Activated CD4-positive, alpha-beta T cell treated with anti-CD3 and anti-CD28 coated beads for 4 hours (primary cell): ENCODE results near the gene AMH.
"Not testable (repeated sequence)": the region's sequence is repeated elsewhere in the genome, so short reads cannot be mapped to it uniquely, and the experiment has no call there.

Source experiments
- DNase-seq, 2 donors: peaks; one replicate each; pipeline ENCODE4 v3.0.0-alpha.2; 2020

The AMH gene

DNA sequence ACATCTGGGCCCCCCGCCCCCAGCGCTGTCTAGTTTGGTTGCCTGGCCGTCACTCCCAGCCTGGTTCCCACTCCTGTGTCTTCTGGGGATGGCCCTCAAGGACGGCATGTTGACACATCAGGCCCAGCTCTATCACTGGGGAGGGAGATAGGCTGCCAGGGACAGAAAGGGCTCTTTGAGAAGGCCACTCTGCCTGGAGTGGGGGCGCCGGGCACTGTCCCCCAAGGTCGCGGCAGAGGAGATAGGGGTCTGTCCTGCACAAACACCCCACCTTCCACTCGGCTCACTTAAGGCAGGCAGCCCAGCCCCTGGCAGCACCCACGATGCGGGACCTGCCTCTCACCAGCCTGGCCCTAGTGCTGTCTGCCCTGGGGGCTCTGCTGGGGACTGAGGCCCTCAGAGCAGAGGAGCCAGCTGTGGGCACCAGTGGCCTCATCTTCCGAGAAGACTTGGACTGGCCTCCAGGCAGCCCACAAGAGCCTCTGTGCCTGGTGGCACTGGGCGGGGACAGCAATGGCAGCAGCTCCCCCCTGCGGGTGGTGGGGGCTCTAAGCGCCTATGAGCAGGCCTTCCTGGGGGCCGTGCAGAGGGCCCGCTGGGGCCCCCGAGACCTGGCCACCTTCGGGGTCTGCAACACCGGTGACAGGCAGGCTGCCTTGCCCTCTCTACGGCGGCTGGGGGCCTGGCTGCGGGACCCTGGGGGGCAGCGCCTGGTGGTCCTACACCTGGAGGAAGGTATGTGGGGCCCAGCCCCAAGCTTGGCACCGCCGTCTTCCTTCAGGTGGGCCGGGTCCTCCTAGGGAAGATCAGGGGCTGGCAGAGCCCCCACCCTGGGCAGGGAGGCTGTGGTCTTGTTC is at the start of gene AMH:
AMH (plus strand) TSS at position 314 of the 857 bp plus-strand sequence; CDS start at position 324, 10 bp downstream.
- DNase-seq, result no peak

DNA sequence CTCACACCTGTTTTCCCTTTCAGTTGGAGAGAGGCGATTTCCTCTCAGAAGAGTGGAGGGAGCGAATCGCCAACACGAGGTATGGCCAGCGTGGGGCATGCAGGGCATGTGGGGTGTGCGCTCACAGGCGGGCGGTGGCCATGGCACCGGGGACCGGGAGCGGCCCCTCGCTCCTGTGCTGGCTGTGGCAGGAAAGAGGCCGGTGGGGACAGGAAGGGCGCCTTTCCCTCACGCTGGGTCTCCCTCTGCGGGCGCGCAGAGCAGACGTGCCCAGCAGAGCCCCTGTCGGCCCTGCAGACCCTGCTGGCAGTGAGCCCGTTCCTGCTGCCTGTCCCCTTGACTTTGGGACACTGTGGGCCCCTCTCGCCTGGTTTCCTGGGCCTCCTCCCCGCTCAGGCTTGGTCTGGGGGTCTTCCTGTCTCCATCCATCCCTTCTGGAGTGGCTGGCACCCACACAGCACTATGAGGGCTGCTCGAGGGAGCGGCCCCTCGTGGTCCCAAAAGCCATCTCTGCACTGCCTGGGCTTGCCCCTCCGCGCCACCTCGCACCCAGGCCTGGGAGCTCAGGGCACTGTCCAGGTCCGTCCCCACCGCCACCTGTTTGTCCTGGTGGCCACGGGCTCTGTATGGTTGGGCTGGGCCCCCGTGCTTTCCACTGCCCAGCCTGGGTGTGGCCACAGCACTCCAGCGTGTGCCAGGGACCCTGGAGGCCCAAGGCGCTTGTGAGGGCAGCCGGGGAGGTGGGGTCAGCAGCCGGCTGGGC is 49.1 kb upstream of the AMH start:
- DNase-seq, result no peak

DNA sequence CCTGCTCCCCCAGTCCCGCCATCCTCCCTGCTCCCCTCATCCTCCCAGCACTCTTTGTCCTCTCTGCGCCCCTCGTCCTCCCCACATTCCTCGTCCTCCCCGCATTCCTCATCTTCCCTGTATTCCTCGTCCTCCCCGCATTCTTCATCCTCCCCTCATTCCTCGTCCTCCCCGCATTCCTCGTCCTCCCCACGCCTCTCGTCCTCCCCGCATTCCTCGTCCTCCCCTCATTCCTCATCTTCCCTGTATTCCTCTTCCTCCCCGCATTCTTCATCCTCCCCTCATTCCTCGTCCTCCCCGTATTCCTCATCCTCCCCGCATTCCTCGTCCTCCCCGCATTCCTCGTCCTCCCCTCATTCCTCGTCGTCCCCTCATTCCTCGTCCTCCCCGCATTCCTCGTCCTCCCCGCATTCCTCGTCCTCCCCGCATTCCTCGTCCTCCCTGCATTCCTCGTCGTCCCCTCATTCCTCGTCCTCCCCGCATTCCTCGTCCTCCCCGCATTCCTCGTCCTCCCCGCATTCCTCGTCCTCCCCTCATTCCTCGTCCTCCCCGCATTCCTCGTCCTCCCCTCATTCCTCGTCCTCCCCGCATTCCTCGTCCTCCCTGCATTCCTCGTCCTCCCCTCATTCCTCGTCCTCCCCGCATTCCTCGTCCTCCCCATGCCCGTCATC is 48.4 kb upstream of the AMH start:
- DNase-seq, result not testable (repeated sequence)

DNA sequence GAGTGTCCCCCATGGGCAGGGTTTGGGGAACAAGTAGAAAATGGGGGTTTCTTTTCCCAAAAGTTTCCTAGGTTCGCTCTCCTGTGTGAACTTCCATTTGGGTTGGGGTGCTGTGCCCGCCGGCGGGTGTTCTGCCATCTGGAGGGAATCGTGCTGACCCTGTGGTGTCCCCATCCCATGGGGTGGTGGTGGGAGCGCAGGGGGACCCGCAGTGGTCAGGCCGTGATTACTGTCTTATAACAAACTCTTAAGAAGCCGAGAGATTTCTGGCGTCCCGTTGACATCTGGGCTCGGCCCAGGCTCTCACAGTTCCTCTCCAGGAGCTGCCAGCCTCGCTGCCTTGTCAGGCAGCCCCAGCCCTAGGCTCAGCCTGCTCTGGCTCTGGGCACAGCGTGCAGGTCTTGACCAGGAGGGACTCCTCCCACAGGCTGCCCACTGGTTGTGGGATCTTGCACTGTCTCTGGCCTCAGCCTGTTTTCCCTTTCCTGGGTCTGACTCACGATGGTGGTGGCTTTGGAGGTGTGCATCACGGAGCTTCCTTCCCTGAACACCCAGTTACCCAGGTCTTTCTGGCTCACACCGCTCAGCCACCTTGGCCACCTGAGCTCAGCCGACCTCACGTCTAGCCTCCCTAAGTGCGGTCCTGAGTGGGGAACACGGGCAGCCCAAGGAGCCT is 47.5 kb upstream of the AMH start:
- DNase-seq, result no peak

DNA sequence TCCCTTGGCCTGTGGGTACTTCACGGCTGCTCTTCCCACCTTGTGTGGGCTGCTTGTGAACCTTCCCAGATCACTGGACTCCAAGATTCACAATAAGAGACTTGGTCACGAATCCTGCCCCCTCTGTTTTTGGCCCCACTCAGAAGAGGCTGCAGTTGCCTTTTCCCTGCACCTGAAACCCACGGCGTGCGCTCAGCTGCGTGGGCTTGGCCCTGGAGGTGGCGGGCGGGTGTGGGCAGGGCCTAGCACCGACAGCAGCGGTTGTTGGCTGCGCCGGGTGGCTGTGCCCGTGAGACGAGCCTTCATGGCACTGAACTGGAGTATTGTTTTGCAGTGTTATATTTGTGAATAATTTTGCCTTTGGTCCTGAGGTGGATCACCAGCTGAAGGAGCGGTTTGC is 46.8 kb upstream of the AMH start:
- no peak for DNase-seq

DNA sequence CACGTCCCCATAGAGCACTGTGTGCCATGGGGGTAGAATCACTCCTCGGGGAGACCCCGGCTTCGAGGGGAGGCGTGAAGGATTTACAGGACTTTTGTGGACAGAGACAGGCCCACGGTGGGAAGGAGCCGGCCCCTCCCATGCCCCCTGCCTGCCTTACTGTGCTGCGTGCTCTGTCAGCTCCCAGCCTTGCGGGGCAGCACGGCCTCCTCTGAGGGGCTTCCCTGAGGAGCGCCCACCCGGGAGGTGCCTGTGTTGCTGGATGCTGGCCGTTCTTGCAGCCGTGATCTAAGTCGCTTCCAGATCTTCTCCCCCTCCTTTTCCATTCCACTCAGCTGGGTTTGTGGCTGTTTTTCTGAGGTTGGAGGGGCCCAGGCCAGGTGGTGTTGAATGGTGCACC is 42.1 kb upstream of the AMH start:
- DNase-seq, result no peak

DNA sequence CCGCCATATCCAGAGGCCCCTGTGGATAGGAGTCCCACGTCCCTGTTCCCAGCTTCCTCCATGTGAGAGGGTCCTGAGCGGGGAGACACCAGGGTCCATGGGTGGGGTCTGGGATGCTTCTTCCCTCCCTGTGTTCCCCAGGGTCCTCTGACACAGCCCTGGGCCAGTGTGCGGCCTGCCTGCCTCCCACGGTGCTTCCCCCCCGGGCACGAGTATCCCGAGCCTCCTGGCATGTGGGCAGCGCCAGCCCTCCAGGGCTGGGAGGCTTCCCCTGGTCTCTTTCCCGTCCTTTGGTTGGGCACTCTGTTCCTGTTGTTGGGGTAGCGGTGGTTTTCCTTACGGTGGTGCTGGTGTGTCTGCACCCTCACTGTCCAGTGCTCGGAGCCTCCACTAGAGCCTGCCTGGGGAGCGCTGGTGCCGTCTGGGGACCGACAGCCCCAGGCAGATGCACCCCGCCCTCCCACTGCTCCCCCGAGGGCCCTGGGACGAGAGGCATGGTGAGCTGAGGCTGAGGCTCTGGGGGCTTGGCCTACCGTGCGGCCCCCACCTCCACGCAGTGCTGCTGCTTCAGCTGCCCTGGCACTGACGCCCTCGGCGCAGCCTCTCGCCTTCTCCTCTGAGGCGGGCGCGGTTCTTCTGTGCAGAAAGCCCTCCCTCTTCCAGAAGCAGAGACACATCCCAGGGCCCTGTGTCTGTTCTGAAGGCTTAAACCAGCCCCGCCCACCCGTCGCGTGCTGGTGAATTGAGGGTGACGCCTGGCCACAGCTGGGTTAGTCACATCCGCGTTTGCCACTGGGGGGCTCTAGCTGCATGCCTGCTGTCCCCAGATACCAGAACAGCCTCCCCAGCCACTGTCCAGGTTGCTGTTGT is 40.9 kb upstream of the AMH start:
- DNase-seq, result peak; percentile 22 to 29

DNA sequence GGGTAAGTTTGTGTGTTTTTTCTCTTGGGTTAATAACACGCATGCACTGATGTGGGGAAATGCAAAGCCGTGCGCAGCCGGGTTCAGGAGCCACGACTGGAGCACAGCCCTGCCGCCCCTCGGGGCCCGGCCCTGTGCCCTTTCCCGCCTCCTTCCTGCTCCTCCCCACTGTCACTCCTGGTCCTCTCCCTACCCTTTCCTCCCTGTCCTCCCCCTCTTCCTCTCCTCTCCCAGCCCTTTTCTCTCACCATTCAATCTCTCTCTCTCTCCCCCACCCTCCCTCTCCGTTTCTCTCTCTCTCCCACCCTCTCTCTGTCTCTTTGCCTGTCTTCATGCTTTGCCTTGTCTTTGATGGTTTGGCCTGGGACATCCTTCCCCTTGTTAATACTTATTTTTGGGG is 40.1 kb upstream of the AMH start:
- no peak for DNase-seq

DNA sequence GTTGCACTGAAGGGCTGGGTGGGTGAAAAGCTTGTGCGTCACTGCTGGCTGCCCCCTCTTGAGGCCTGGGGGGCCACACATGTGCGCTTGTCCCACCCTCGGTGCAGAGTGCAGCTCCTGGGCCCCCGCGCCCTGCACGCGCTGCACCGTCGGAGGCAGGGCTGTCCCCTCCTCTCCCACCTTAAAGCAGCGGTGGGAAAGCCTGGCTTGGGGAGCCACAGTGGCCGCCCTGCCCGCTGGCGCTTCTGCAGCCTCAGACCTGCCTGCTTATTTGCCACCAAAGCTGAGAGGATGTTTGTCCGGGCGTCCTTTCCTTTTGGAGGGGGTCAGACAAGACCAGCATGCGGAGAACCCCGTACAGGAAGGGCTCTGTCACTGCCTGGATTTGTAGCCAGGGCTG is 39.7 kb upstream of the AMH start:
- no peak for DNase-seq

DNA sequence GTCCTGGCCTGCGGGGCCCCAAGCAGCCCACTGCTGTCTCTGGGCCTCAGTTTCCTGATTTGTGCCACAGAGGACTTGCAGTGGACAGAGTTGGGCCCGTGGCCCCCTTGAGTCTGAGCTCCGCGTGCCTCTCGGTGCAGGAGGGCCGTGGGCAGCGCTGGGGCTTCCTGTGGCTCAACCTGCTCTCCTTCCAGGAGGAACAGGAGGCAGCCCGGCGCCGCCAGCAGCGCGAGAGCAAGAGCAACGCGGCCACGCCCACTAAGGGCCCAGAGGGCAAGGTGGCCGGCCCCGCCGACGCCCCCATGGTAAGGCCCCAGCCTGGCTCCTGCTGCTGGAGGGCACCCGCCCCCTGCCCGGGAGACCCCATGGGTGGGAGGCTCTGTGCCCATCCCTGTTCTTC is 38.9 kb upstream of the AMH start:
- no peak for DNase-seq

DNA sequence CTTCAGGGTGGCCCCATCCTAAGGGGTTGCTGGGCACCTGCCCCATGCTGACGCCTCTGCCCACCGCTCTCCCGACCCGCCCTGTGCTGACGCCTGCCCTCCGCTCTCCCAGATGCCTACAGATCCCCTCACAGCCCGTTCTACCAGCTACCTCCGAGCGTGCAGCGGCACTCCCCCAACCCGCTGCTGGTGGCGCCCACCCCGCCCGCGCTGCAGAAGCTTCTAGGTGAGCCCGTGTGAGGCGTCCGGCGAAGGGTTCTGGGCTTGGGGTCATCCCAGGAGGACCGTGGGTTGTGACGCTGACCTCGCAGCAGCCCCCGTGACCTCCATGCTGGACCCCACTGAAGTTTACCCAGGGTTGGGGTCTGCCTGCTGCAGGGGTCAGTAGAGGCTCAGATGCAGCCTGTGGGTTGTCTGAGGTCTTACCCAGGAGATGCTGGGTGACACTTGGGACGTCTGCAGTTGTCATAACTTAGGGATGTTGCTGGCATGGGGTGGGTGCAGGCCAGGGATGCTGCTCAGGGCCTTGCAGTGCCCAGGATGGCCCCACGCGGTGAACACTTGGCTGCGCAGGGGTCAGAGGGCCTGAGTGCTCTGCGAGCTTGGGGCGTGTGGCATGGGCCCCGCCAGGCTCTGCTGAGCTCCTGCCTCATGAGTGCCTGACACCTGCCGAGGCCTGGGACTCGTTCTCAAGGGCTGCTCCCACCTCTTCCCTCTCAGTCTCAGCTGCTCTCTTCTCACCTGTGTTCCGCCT is 38.0 kb upstream of the AMH start:
- DNase-seq, result no peak

DNA sequence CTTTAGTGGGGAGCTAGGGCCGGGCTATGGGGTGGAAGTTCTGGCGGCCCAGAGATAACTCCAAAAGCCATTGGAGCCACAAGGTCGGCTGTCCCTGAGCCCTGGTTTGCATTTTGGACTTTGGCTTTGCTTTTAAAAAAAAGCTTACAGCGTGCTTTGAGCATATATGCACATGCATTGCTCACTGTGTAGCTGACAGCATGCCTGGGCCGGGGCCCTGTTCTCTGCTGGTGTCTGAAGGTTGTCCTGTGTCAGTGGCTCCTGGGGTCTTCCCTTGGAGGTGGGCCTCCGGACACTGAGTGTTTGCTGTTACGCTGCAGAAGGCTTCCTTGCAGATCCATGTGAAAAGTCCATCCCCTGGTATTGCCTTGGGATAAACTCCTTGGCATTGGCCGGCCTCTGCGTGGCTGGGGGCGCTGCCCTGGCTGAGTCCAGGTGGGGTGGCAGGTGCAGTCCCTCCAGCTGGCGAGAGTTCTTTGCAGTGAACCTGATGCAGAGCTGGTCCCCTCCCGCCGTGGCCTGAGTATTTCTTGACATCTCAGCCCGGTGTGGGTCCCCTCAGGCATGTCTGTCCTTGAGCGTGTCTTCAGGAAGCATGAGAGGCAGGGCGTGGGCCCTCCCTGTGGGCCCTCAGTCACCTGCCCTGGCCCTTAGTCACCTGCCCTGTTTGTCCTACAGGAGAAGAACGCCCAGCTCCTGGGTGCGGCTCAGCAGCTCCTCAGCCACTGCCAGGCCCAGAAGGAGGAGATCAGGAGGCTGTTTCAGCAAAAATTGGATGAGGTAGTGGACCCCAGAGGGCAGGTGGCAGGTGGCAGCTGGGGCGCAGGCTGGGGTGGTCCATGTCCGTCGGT is 36.0 kb upstream of the AMH start:
- DNase-seq, result no peak

DNA sequence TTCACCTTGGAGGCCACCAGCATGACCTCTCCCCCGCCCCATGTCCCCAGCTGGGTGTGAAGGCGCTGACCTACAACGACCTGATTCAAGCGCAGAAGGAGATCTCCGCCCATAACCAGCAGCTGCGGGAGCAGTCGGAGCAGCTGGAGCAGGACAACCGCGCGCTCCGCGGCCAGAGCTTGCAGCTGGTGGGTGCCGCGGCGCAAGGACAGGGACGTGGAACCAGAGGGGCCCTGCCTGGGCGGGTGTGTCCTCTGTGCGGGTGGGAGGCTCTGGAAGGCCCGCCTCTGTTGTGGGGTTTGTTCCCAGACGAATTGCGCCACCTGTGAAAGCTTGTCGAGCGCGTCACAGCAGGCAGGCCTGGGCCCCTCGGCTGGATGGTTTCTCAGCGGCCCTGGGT is 35.3 kb upstream of the AMH start:
- no peak for DNase-seq

DNA sequence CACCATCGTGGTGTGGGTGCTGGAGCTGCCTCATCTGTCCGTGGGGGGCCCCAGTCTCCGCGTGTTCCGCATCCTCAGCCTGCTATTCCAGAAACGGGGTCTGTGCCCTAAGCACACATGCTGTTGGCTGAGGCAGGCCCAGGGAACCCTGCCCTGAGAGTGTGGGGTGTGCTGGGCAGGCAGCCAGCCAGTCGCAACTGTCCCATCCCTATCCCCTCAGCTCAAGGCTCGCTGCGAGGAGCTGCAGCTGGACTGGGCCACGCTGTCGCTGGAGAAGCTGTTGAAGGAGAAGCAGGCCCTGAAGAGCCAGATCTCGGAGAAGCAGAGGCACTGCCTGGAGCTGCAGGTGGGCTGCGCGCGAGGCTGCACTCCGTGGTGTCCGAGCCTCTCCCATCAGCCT is 34.9 kb upstream of the AMH start:
- DNase-seq, result no peak

DNA sequence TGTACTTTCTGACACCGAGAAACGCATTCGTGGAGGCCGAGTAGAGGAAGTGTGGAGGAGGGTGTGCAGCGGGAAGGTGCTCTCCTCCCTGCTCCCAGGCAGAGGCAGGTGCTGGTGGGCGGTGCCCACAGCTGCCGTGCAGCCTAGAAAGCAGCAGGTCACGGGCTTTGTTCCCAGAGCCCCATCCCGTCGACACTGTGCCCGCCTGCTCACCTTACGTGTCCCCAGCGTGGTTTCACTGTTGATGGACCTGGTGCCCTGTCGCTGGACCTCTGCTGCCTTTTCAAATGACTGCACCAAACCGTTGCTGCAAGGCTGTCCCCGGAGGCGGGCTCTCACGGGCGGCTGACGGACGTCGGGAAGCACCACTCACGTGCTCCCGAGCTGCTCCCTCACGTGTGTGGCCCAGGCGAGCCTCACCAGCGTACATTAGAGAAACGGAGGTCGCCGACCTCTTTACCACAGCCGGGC is 33.8 kb upstream of the AMH start:
- DNase-seq, result peak in 1 of 2 donors; percentile 23

DNA sequence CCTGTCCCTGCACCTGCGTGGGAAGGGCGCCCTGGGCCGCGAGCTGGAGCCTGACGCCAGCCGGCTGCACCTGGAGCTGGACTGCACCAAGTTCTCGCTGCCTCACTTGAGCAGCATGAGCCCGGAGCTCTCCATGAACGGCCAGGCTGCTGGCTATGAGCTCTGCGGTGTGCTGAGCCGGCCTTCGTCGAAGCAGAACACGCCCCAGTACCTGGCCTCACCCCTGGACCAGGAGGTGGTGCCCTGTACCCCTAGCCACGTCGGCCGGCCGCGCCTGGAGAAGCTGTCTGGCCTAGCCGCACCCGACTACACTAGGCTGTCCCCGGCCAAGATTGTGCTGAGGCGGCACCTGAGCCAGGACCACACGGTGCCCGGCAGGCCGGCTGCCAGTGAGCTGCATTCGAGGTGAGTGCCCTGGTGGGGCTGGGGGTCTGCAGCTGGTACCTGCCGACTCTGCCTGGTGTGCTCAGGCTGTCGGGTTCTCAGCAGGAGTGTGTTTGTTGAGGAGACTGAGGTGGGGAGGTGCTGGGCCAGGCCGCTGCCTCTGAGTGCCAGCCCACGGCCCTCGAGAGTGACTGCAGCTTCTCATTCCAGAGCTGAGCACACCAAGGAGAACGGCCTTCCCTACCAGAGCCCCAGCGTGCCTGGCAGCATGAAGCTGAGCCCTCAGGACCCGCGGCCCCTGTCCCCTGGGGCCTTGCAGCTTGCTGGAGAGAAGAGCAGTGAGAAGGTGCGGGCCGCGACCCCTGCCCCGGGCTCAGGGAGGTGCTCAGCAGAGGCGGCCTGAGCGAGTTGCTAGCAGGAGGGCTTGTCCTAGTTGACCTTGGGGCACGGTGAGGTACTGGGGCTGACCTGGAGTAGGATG is 32.5 kb upstream of the AMH start:
- DNase-seq, result no peak

DNA sequence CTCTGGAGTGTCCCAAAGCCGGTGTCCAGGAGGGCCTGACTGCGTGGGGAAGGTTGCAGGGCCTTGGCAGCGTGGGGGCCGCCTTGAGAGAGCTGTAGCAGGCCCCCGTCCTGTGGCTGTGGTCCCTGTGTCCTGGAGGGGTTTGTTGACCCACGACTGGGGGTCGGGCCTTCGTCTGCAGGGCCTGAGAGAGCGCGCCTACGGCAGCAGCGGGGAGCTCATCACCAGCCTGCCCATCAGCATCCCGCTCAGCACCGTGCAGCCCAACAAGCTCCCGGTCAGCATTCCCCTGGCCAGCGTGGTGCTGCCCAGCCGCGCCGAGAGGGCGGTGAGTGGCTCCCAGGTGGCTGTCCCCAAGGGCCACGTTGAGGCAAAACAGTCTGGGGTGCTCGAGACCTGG is 31.5 kb upstream of the AMH start:
- DNase-seq, result no peak

DNA sequence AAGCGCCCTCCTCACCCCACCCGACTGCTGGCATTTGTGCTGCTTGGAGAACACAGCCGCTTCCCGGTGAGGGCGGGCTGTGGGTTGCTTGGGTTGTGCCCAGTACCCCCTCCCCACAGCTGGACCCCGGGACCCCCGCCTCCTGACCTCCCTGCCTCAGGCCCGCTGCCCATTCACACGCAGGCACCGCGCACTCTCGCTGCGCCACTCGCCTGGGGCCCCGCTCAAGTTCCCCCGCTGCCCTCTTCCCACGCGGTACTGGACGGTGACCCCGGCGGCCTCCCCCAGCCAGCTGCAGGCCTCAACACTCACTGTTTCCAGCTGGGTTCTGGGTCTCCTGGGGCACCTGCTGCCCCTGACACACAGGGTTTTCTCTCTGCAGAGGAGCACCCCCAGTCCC is 29.4 kb upstream of the AMH start:
- no peak for DNase-seq

DNA sequence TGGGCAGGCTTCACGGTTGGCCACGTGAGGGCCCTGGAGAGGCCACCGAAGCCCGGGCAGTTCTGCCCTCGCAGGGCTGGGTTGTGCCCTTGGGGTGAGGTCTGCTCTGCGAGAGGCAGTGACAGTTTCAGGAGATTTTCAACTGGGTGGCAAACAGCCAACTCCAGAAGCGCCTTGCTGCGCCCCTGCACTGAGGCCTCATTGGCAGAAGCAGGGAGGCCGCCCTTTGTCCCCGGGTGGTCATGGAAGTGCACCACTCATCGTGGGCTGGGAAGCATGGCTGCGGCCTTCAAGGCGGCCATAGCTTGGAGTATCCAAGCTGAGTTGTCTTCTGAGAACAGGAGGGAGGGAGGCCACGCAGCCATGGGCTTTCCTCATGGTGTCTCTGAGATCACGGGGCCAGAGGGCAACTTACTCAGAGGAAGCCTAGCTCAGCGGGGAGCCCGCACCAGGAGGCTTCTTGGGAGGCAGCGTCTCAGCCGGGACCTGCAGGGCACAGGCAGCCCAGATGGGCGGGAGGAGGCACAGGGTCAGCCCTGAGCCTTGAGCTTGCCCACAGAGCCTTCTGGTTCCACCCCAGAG is 27.8 kb upstream of the AMH start:
- DNase-seq, result no peak
